ENCODE measurements around the gene MEIOC. TPM values are rescaled to one million over a fixed set of nuclear protein-coding genes. Genes with fewer than 3 reads are reported as not detected.
A peak's percentile ranks its signal among the peaks of the same experiment; 100 is the strongest.
"Not testable (repeated sequence)": the region's sequence is repeated elsewhere in the genome, so short reads cannot be mapped to it uniquely, and the experiment has no call there.

The MEIOC gene
- not detected for polyA plus RNA-seq (2012; ENCODE audit: insufficient read depth, insufficient read length)

DNA sequence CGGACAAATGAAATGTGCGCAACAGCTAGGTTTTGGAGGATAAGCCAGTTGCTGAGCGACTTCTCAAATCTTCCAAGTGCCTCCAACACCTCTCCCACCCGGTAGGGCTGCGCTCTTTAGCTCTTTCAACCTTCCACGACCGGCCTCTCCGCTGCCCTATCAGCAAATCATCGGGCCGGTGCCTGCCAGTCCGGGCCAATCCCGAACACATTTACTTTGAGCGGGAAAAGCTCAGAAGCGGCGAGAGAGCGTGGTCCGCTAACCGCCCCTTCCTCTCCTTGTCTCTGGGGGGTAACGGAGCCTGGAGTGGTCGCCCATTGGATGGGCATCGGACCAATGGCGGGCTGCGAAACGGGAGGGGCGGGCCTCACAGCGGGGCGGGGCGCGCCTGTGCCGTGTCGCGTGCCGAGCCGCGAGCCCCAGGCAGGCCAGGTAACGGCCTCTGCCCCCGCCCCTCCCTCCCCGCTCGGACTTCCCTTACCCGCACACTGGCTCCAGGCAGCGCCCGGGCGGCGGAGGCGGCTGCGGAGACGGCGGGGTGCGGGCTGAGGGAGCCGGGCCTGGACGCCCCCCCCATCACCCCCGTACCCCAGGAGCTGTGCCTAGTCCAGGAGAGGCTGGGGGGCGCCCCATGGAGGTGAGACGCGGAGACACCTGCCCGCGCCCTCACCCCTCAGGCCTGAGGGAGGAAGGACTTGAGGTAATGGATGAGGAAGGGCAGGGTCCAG lies at the start of gene MEIOC:
TSS of gene MEIOC (plus strand) at position 486 of the 728 bp plus-strand sequence. CDS start at position 632, 146 bp downstream.
- no peak within 1 kb of the TSS for H3K4me3 ChIP-seq (ENCODE audit: low read length)
- DNase-seq (ENCODE audit: low read depth, low spot score), result no peak

DNA sequence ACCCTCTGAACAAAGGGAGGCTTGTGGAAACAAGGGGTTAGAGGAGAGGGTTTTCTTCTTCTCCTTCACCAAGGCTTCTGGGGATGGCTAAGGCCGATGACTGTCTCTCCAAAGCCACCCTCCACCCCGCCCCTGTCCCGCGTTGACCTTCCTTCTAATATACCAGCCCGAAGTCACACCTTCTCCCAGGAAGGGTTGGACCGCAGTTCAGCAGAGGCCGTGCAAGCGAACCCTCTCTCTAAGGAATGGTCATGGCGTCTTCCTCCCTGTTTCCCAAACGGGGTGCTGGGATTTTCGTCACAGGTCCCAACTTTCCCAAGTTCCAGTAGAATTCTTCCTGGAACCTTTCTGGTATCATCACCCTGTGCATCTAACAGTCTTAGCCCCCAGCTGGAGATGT lies 49.6 kb upstream of the MEIOC start:
- no peak overlapping the region for H3K4me3 ChIP-seq (ENCODE audit: low read length)
- DNase-seq (ENCODE audit: low read depth, low spot score), result no peak

DNA sequence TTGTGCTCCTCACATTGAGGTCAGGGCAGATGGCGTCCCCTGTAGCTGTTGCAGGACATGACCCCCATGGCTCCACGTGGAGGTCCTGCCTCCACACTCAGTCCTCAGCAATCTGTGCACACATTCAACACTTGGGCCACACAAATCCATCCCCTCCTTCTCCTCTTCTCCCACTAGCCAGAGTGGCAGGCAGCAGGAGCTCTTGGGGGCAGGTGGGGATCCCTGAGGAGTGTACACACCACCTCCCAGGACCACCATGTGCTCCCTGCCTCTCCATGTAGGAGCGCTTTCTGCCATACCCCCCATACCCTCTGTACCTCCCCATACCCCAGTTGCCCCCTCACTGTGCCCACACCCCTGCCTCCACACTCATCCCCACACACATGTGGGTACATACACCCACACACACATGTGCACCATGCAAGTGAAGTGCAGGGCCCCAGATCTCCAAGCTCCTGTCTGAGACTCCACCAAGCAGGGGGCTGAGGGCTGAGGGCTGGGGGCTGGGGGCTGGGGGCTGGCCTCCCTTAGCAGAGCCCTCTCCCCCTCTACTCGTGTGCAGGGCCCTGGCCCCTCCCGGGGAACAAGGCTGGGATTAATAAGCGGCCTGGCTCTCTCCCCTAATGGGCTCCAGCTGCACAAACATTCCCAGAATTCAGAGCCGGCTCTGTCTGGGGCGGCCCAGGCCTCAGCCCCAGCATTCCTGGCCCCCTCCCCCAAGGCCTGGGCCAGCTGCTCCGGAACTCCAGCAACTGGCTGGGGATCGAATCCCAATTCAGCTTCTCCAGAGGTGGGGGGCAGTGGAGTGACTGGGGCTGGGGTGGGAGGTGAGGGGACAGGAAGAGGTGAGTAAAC lies 48.2 kb upstream of the MEIOC start:
- DNase-seq (ENCODE audit: low read depth, low spot score), result no peak
- no peak overlapping the region for H3K4me3 ChIP-seq (ENCODE audit: low read length)

DNA sequence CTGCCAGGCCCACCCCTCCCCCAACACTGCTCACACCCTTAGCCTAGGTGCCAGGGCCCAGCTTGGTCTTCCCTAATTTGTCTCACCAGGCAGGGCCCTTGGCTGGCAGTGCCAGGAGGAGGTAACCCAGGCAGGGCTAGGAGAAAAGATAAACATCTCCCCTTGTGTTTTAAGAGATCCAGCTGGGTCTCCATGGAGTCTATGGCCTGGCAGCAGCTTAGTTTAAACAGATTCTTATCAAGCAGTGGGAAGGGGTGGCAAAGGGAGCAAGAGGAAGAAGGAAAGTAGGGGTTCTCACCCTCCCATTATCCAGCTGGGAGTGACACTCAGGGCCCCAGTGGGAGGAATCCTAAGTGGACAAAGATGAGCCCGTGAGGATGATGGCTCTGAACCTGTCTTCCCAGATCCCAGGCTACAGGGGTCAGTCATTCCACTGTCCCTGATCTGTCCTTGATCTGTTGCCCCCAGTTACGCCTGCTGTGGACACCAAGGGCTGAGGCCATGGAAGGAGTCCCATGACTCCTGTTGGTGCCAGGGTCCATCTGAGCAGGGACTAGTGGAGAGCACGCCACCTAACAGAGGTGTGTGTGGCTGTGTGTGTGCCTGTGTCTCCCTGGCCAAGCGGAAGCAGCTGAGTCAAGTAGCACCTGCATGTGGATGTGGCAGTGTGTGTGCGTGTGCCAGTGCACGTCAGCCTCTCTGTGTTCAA lies 47.4 kb upstream of the MEIOC start:
- no peak for DNase-seq (ENCODE audit: low read depth, low spot score)
- no peak overlapping the region for H3K4me3 ChIP-seq (ENCODE audit: low read length)

DNA sequence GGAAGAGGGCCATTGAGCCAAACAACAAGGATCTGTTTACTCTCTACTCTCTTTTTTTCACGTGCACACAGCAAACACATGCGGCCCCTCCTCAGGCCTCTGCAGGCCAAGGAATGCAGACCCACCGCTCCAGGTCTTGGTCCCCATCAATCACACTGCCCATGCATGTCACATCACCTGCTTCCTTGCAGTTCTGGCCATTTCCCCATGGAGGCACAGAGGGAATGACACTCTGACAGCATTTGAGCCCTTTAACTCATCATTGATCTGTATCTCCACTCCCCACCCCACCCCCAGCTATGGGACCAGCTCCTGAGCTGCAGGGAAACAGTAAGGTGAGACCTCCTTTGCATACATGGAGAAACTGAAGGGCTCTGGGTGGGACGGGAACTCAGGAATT lies 45.9 kb upstream of the MEIOC start:
- DNase-seq (ENCODE audit: low read depth, low spot score), result no peak
- no peak overlapping the region for H3K4me3 ChIP-seq (ENCODE audit: low read length)

DNA sequence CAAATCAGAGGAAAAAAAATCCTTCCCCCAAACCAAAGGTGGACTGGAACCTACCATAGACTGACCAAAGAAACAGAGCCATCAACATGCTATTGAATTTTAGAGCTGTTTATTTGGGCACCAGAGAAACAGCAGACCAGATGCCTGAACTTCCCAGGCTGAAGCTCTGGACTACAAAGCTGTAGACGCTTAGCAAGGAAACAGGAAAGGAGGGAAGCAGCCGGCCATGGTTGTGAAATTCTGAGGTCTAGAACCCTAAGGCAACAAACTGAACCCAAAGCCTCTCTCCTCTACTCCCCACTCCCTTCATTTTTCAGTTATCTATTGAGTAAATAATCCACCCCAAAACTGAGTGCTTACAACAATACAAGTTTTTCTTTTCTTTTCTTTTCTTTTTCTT lies 45.4 kb upstream of the MEIOC start:
- no peak overlapping the region for H3K4me3 ChIP-seq (ENCODE audit: low read length)
- DNase-seq (ENCODE audit: low read depth, low spot score), result no peak

DNA sequence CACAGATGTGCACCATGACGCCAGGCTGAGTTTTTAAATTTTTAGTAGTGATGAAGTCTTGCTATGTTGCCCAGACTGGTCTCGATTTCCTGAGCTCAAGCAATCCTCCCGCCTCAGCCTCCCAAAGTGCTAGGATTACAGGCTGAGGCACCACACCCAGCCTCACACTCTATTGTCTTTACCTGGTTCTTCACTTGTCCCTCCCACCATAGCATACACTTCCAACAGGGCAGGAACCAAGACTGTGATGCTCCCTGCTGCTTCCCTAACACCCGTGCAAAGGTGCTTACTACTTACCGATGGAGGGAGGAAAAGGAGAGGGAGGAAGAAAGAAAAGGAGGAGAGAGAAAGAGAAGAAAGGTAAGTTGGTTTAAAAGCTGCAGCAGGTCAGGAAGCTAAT lies 41.4 kb upstream of the MEIOC start:
- DNase-seq (ENCODE audit: low read depth, low spot score), result no peak
- no peak overlapping the region for H3K4me3 ChIP-seq (ENCODE audit: low read length)

DNA sequence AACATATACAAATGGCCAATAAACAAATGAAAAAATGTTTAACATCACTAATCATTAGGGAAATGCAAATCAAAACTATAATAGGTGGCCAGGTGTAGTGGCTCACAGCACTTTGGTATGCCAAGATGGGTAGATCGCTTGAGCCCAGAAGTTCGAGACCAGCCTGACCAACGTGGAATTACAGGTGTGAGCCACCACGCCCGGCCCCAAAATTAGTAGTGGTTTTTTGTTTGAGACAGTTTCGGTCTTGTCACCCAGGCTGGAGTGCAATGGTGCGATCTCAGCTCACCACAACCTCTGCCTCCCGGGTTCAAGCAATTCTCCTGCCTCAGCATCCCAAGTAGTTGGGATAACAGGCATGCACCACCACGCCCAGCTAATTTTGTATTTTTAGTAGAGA lies 37.6 kb upstream of the MEIOC start:
- DNase-seq (ENCODE audit: low read depth, low spot score); H3K4me3 ChIP-seq (ENCODE audit: low read length): not testable (repeated sequence)

DNA sequence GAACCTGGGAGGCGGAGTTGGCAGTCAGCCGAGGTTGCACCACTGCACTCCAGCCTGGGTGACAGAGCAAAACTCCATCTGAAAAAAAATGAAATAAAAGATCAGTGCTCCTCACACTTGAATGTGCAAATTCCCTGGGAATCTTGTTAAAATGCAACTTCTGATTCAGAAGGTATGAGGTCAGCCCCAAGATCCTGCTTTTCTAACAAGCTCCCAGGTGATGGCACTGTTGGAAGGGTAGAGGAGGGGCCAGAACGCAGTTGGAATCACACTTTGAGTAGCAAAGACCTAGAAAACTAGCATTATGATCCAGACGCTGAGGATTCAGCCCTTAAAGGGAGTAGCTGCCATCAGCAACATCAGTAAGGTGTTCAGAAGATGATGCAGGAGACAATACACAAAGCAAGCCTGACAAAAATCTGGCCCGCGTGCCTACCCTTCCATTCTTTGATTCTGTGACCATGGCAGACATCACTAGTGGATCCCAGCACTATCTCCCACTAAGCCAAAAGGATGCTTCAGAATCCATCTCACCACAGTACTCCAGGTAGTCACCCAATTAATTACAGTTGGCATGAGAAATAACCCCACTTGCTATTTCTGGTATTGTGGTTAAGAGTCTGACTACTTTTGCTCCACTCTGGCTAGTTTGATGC lies 33.1 kb upstream of the MEIOC start:
- no peak for DNase-seq (ENCODE audit: low read depth, low spot score)
- no peak overlapping the region for H3K4me3 ChIP-seq (ENCODE audit: low read length)

DNA sequence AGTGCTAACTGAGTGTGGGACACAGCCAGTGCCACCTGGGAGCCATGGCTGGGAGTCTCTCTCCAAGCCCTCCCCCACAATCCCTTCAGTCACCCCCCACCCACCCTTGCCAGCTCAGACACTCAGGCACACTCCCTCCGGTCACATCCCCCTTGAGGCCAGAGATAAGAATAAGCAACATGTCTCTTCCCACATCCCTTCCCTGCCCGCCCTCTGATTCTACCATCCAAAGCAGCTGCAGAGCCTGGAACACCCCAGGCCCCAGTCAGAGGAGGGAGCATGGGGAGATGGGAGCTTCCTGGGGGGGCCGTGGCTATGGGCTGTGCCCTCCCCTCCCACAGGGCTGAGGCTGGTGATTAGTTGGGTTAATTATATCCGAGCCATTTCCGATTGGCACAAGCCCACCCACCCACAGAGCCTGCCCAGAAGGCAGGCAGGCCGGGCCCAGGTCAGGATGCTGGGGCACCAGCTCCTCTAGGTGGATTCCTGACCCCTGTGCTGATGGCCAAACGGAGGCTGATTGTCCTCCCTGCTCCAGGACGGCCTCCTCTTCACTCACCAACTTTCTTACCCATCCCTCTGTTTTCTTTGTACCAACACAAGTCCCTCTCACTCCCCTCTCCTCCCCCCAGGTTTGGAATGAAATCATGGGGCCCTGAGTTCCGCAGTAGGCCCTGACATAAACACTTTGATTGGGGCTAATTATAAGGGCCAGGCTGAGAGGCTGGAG lies 28.6 kb upstream of the MEIOC start:
- DNase-seq (ENCODE audit: low read depth, low spot score), result no peak

DNA sequence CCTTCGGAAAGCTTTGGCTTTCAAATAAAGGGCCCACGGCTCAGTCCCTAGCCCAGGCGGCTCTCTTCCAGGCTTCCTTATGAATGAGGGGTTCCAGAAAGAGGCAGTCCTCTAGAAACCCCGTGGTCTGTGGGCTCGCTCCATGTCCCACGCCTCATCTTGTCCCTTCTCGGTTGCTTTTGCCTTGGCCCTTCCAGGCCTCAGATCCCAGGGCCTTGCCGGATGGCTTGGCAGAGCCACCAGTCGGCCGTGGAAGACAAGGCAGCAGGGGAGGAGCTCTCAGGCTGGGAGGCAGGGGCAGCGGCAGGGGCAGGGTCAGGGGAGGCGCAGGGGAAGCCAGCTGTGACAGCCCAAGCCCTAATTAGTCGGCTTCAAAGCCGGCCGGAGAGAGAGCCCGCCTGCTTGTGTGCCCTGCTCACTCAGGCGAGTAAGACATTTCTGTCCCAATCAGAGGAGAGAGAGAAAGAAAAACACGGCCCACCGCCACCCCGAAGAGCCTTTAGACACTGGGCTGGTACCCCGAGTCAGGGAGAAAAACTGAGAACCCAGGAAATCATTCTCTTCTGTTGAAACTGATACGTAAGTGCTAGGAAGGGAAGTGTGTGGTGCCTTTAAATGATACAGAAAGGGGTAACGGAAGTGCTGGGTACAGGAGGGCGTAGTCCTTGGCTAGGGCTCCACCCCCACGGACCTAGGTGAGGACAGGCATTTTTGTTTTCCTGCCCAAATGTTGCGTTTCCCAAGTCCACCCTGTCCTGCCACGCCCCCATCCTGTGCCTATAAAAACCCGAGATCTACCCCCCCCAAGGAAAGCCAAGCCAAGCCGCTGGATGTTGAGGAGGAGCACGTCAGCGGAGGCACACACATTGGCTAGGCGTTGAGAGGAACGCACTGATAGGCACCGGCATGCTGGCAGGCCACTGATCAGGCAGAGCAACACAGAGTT lies 27.8 kb upstream of the MEIOC start:
- H3K4me3 ChIP-seq (ENCODE audit: low read length), result no peak overlapping the region
- DNase-seq (ENCODE audit: low read depth, low spot score), result no peak

More for the DNA sequence above, 28.6 kb upstream of the MEIOC start:
- H3K4me3 ChIP-seq (ENCODE audit: low read length), result no peak overlapping the region

DNA sequence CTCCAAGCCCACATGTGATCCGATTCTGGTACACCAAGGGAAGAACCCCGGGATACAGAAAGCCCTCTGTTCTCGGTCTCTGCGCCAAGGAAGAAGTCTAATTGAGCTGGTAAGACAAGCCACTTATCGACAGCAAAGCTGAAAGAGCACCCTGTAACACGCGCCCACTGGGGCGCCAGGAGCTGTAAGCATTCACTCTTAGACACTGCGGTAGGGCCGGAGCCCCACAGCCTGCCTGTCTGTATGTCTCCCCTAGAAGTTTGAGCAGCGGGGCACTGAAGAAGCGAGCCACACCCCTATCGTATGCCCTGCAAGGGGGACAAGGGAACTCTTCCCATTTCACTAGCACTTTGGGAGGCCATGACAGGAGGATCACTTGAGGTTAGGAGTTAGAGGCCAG lies 27.0 kb upstream of the MEIOC start:
- H3K4me3 ChIP-seq (ENCODE audit: low read length), result no peak overlapping the region
- no peak for DNase-seq (ENCODE audit: low read depth, low spot score)

DNA sequence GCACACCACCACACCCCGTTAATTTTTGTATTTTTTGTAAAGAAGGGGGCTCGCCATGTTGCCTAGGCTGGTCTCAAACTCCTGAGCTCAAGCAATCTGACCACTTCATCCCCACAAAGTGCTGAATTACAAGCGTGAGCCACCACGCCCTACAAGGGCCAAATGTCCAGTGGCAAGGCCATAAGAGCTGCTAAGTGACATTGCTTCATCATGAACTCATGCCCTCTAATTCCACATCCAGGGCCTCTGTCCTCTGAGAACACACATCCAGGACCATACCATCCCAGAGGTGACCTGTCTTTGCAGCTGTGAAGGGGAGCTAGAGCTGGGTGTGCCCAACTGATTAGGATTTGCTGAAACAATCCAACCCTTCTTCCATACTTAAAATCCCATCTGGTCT lies 25.6 kb upstream of the MEIOC start:
- no peak overlapping the region for H3K4me3 ChIP-seq (ENCODE audit: low read length)
- DNase-seq (ENCODE audit: low read depth, low spot score), result no peak

DNA sequence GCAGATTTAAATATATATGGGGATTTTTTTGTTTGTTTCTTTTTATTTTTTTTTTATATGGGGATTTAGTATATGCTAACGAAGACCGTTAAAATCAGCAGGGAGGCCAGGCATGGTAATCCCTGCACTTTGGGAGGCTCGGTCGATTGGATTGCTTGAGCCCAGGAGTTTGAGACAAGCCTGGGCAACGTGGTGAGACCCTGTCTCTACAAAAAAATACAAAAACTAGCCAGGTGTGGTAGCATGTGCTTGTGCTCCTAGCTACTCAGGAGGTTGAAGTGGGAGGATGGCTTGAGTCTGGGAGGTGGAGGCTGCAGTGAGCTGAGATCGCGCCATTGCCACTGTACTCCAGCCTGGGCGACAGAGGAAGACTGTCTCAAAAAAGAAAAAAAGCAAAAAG lies 22.3 kb upstream of the MEIOC start:
- H3K4me3 ChIP-seq (ENCODE audit: low read length), result no peak overlapping the region
- DNase-seq (ENCODE audit: low read depth, low spot score), result no peak

DNA sequence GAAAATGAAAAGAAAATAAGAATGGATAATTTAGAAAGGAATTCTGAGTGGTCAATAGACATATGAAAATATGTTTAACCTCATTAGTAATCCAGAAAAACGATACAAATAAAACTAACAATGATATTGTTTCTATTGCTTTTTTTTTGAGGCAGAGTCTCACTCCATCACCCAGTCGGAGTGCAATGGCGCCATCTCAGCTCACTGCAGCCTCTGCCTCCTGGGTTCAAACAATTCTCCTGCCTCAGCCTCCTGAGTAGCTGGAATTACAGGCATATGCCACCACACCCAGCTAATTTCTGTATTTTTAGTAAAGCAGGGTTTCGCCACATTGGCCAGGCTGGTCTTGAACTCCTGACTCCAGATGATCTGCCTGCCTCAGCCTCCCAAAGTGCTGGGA lies 21.9 kb upstream of the MEIOC start:
- not testable (repeated sequence) for DNase-seq (ENCODE audit: low read depth, low spot score); H3K4me3 ChIP-seq (ENCODE audit: low read length)

DNA sequence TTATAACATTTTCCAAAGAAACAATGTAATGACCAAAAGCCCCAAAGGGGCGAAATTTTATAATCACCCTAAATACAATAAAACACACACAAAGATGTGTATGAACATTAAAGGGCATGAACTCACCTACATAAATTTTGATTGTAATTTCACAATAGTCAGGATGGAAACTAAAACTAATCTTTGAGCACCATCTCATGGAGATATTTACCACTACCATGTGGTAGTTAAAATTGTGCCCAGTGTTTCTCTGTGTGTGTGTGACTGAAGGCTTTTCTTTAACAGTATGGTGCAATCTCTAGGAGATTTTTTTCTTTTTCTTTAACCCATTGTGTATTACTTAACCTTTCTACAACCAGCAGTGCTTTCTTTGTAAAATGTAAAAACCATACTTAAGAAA lies 19.7 kb upstream of the MEIOC start:
- DNase-seq (ENCODE audit: low read depth, low spot score), result peak; percentile 15
- no peak overlapping the region for H3K4me3 ChIP-seq (ENCODE audit: low read length)

DNA sequence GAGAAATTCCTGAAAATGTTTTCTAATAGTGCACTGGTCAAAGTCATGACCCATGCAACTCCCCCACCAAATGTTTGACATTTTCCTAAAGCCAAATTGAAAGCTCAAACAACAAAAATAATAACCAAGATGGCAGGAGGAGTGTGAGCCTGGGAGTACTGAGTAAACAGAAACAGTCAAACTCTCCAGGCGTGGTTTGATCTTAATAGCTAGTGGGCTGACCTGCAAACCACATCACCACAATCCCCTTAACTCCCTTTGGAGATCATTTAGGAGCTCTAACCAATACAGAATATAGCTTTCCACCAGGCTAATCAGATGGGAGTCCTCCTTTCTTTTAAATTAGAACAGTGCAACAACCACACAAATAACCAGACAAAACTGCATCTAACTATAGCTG lies 19.2 kb upstream of the MEIOC start:
- no peak for DNase-seq (ENCODE audit: low read depth, low spot score)

DNA sequence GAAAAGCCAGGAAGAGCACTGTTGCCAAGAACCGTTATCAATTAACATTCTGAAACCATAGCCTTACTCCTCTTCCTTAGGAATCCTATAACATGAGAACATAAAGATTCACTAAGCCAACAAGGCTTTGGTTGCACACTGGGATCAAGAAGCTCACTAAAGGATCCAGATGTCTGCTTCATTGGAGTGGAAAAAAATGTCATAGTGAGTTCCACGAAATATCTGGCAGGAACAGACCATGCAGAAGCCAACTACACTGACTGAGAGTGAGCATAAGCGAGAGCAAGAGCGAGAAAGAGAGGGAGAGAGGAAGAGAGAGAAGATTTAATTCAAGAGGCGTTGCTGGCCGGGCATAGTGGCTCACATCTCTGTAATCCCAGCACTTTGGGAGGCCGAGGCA lies 13.4 kb upstream of the MEIOC start:
- DNase-seq (ENCODE audit: low read depth, low spot score), result no peak

More for the DNA sequence above, 19.2 kb upstream of the MEIOC start:
- no peak overlapping the region for H3K4me3 ChIP-seq (ENCODE audit: low read length)

More for the DNA sequence above, 13.4 kb upstream of the MEIOC start:
- H3K4me3 ChIP-seq (ENCODE audit: low read length), result no peak overlapping the region
